IPS-18a (cell line): ENCODE results near the gene PRKG1.

Source experiments
- H3K27ac ChIP-seq: one replicate; pipeline ENCODE4 v1.5.1; 2013; ENCODE audit warnings: low read length
- H3K27me3 ChIP-seq: one replicate; pipeline ENCODE4 v1.6.1; 2013; ENCODE audit warnings: mild to moderate bottlenecking, low read length; ENCODE audit not compliant: control insufficient read depth, insufficient read depth
- H3K36me3 ChIP-seq: one replicate; pipeline ENCODE4 v1.6.1; 2013; ENCODE audit warnings: low read depth, low read length; ENCODE audit not compliant: control insufficient read depth
- H3K4me1 ChIP-seq: one replicate; pipeline ENCODE4 v1.6.1; 2013; ENCODE audit warnings: low read depth, low read length; ENCODE audit not compliant: control insufficient read depth
- H3K4me3 ChIP-seq: one replicate; pipeline ENCODE4 v1.5.1; 2013; ENCODE audit warnings: low read length
- H3K9ac ChIP-seq: one replicate; pipeline ENCODE4 v1.6.1; 2013; ENCODE audit warnings: mild to moderate bottlenecking, low read length, moderate library complexity
- H3K9me3 ChIP-seq: one replicate; pipeline ENCODE4 v1.6.1; 2013; ENCODE audit warnings: low read depth, low read length; ENCODE audit not compliant: control insufficient read depth

The PRKG1 gene

GRCh38 chr10:51800121-51800520, 725.8 kb downstream of the PRKG1 start:
- Histone ChIP-seq H3K27ac (no peak overlapping the region), H3K36me3 (no peaks in the 10 kb centered on the region), H3K4me3 (no peak overlapping the region), H3K4me1 (no peaks in the 10 kb centered on the region), H3K9me3 (no peaks in the 10 kb centered on the region), H3K27me3 (no peaks in the 10 kb centered on the region), H3K9ac (no peak overlapping the region)

- H3K9me3 ChIP-seq: no peaks in the 10 kb centered on the region
- H3K36me3 ChIP-seq: no peaks in the 10 kb centered on the region
- H3K4me1 ChIP-seq: no peaks in the 10 kb centered on the region
- H3K9ac ChIP-seq: no peak overlapping the region
- H3K27ac ChIP-seq: no peak overlapping the region
- no peak overlapping the region for H3K4me3 ChIP-seq
- H3K27me3 ChIP-seq: no peaks in the 10 kb centered on the region
Observed at GRCh38 chr10:51800725-51801424, 726.6 kb downstream of the PRKG1 start.

- Histone ChIP-seq H3K9me3 (no peaks in the 10 kb centered on the region), H3K27ac (no peak overlapping the region), H3K4me1 (no peaks in the 10 kb centered on the region)
Observed at GRCh38 chr10:51802030-51802429, 727.7 kb downstream of the PRKG1 start.

GRCh38 chr10:51804866-51805265, 730.6 kb downstream of the PRKG1 start:
- no peak overlapping the region for H3K9ac ChIP-seq
- no peaks in the 10 kb centered on the region for H3K4me1 ChIP-seq
- H3K36me3 ChIP-seq: no peaks in the 10 kb centered on the region
- no peak overlapping the region for H3K4me3 ChIP-seq
- H3K9me3 ChIP-seq: no peaks in the 10 kb centered on the region
- H3K27me3 ChIP-seq: no peaks in the 10 kb centered on the region
- no peak overlapping the region for H3K27ac ChIP-seq

More at GRCh38 chr10:51802030-51802429, 727.7 kb downstream of the PRKG1 start:
- H3K9ac ChIP-seq: no peak overlapping the region
- H3K36me3 ChIP-seq: no peaks in the 10 kb centered on the region
- no peak overlapping the region for H3K4me3 ChIP-seq
- H3K27me3 ChIP-seq: no peaks in the 10 kb centered on the region

GRCh38 chr10:51806079-51806835, 732.0 kb downstream of the PRKG1 start:
- no peaks in the 10 kb centered on the region for H3K9me3 ChIP-seq
- no peak overlapping the region for H3K27ac ChIP-seq
- no peak overlapping the region for H3K9ac ChIP-seq
- H3K4me3 ChIP-seq: no peak overlapping the region
- H3K4me1 ChIP-seq: no peaks in the 10 kb centered on the region
- no peaks in the 10 kb centered on the region for H3K36me3 ChIP-seq
- H3K27me3 ChIP-seq: no peaks in the 10 kb centered on the region

- no peak overlapping the region for H3K9ac ChIP-seq
- no peaks in the 10 kb centered on the region for H3K4me1 ChIP-seq
- H3K4me3 ChIP-seq: no peak overlapping the region
- H3K27me3 ChIP-seq: no peaks in the 10 kb centered on the region
- H3K27ac ChIP-seq: no peak overlapping the region
- no peaks in the 10 kb centered on the region for H3K36me3 ChIP-seq
- H3K9me3 ChIP-seq: no peaks in the 10 kb centered on the region
Observed at GRCh38 chr10:51808187-51808586, 733.9 kb downstream of the PRKG1 start.

GRCh38 chr10:51815723-51816122, 741.4 kb downstream of the PRKG1 start:
- peaks cover 10% of the 10 kb centered on the region for H3K4me1 ChIP-seq
- H3K9me3 ChIP-seq: no peaks in the 10 kb centered on the region
- no peak overlapping the region for H3K4me3 ChIP-seq
- no peaks in the 10 kb centered on the region for H3K27me3 ChIP-seq
- H3K9ac ChIP-seq: no peak overlapping the region
- no peak overlapping the region for H3K27ac ChIP-seq
- no peaks in the 10 kb centered on the region for H3K36me3 ChIP-seq

- H3K9me3 ChIP-seq: no peaks in the 10 kb centered on the region
- H3K27me3 ChIP-seq: no peaks in the 10 kb centered on the region
- no peak overlapping the region for H3K27ac ChIP-seq
- H3K4me3 ChIP-seq: no peak overlapping the region
- H3K4me1 ChIP-seq: no peaks in the 10 kb centered on the region
- no peak overlapping the region for H3K9ac ChIP-seq
- no peaks in the 10 kb centered on the region for H3K36me3 ChIP-seq
Observed at GRCh38 chr10:51821045-51821444, 746.8 kb downstream of the PRKG1 start.

- H3K9me3 ChIP-seq: no peaks in the 10 kb centered on the region
- no peaks in the 10 kb centered on the region for H3K36me3 ChIP-seq
- H3K4me1 ChIP-seq: no peaks in the 10 kb centered on the region
- no peak overlapping the region for H3K9ac ChIP-seq
- no peak overlapping the region for H3K27ac ChIP-seq
- H3K4me3 ChIP-seq: no peak overlapping the region
- no peaks in the 10 kb centered on the region for H3K27me3 ChIP-seq
Observed at GRCh38 chr10:51821745-51822144, 747.5 kb downstream of the PRKG1 start.

GRCh38 chr10:51832652-51833383, 758.5 kb downstream of the PRKG1 start:
- H3K4me3 ChIP-seq: no peak overlapping the region
- no peaks in the 10 kb centered on the region for H3K9me3 ChIP-seq
- H3K27me3 ChIP-seq: no peaks in the 10 kb centered on the region
- H3K36me3 ChIP-seq: no peaks in the 10 kb centered on the region
- no peak overlapping the region for H3K9ac ChIP-seq
- no peak overlapping the region for H3K27ac ChIP-seq
- peaks cover 4% of the 10 kb centered on the region for H3K4me1 ChIP-seq

GRCh38 chr10:51834548-51834947, 760.3 kb downstream of the PRKG1 start:
- H3K36me3 ChIP-seq: no peaks in the 10 kb centered on the region
- H3K4me1 ChIP-seq: peaks cover 18% of the 10 kb centered on the region
- no peaks in the 10 kb centered on the region for H3K27me3 ChIP-seq
- H3K27ac ChIP-seq: no peak overlapping the region
- no peak overlapping the region for H3K4me3 ChIP-seq
- H3K9me3 ChIP-seq: no peaks in the 10 kb centered on the region
- no peak overlapping the region for H3K9ac ChIP-seq
